Neural crest cell (in vitro differentiated cells): ENCODE measurements around the gene NOP14. TPM values are rescaled to one million over a fixed set of nuclear protein-coding genes. Genes with fewer than 3 reads are reported as not detected.
A peak's percentile ranks its signal among the peaks of the same experiment; 100 is the strongest.

Experiments
- DNase-seq: peaks from one replicate; pipeline ENCODE4 v3.0.0; 2021; ENCODE audit warnings: low read depth, mixed read lengths, low spot score
- H3K27ac Mint-ChIP-seq: one replicate; pipeline ENCODE4 v1.8.0; 2021; ENCODE audit warnings: mild to moderate bottlenecking, mixed read lengths; ENCODE audit not compliant: unreplicated experiment
- H3K27me3 Mint-ChIP-seq: 2 replicates; pipeline ENCODE4 v1.8.0; 2021; ENCODE audit warnings: low read depth, mild to moderate bottlenecking, mixed read lengths
- H3K36me3 Mint-ChIP-seq: 2 replicates; pipeline ENCODE4 v1.8.0; 2021; ENCODE audit warnings: low read depth, mild to moderate bottlenecking, mixed read lengths
- H3K4me1 Mint-ChIP-seq: 2 replicates; pipeline ENCODE4 v1.8.0; 2021; ENCODE audit warnings: mixed read lengths
- H3K4me3 Mint-ChIP-seq: one replicate; pipeline ENCODE4 v1.8.0; 2021; ENCODE audit warnings: mild to moderate bottlenecking, mixed read lengths
- H3K9me3 Mint-ChIP-seq: 2 replicates; pipeline ENCODE4 v1.8.0; 2021; ENCODE audit warnings: mixed read lengths
- total RNA-seq: library from RNA; stranded (reverse); gene quantifications from 2 replicates; pipeline ENCODE4 v1.2.1, GENCODE V29; 2021
- TF ChIP-seq, protein P1 (sequence below): fragments of 200-600 bp; sonication (generic); conservative IDR thresholded peaks from 2 replicates; pipeline ENCODE4 v1.5.0; 2021; ENCODE audit warnings: antibody characterized with exemption, mild to moderate bottlenecking

NOP14 gene
- total RNA-seq, 1 donor from 2014 or later = 46.6 TPM

DNA sequence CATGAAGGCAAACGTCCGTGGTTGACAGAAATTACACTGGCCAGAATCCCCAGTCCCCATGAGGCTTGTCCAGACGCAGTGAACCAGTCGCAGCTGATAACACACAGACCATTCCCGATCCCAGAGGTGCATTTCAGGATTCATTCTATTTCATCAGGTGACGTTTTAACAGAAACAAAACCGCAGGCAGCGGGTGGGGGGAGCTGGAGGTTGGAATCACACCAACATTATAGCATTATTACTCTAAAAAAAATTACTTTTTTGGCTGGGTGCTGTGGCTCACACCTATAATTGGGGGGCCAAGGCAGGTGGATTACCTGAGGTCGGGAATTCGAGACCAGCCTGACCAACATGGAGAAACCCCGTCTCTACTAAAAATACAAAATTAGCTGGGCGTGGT, 25.2 kb downstream of the NOP14 start:
- no peaks in the 10 kb centered on the region for H3K36me3 Mint-ChIP-seq
- H3K4me1 Mint-ChIP-seq = peaks cover 23% of the 10 kb centered on the region
- peak overlapping the region; percentile 51 for H3K4me3 Mint-ChIP-seq
- no peak for DNase-seq
- peaks cover 4% of the 10 kb centered on the region for H3K27me3 Mint-ChIP-seq
- no peak overlapping the region for H3K27ac Mint-ChIP-seq
- H3K9me3 Mint-ChIP-seq = no peaks in the 10 kb centered on the region
- TF ChIP-seq, protein P1, sequence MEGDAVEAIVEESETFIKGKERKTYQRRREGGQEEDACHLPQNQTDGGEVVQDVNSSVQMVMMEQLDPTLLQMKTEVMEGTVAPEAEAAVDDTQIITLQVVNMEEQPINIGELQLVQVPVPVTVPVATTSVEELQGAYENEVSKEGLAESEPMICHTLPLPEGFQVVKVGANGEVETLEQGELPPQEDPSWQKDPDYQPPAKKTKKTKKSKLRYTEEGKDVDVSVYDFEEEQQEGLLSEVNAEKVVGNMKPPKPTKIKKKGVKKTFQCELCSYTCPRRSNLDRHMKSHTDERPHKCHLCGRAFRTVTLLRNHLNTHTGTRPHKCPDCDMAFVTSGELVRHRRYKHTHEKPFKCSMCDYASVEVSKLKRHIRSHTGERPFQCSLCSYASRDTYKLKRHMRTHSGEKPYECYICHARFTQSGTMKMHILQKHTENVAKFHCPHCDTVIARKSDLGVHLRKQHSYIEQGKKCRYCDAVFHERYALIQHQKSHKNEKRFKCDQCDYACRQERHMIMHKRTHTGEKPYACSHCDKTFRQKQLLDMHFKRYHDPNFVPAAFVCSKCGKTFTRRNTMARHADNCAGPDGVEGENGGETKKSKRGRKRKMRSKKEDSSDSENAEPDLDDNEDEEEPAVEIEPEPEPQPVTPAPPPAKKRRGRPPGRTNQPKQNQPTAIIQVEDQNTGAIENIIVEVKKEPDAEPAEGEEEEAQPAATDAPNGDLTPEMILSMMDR = no peak

DNA sequence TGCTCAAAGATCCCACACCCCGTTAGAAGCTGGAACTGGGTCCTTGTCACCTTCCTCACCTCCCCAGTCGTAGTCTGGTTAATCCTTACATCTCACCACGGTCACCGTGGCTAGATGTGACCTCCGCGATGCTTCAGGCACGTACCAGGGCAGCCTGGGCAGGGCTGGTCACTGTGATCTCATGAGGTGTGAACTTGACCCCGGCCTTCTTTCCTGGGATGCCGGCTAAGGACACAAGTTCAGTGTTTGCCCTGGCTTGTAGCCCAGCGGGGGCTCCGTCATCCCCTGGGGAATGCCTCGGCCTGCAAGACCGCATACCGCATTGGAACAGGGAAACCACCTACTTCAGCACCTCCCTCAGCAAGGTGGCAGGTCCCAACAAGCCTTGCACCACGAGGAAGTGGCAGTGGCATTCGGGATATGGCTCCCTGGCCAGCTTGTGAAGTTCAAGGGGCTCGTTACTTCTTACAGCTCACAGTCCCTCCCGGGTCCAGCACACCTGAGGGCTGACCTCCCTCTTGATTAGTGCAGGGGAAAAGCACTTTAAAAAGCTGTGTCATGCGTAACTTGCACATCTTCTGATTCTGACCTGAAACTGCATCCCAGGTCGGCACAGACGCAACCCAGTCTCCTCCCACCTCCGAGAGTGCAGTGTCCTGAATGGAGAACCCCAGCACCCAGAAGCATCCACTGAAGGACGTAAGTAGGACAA, 25.9 kb downstream of the NOP14 start:
- TF ChIP-seq, protein P1 = no peak
- Mint-ChIP-seq H3K4me1 (peaks cover 24% of the 10 kb centered on the region), H3K9me3 (no peaks in the 10 kb centered on the region), H3K27me3 (peaks cover 4% of the 10 kb centered on the region), H3K27ac (no peak overlapping the region), H3K4me3 (peak overlapping the region; percentile 90), H3K36me3 (no peaks in the 10 kb centered on the region)
- no peak for DNase-seq

DNA sequence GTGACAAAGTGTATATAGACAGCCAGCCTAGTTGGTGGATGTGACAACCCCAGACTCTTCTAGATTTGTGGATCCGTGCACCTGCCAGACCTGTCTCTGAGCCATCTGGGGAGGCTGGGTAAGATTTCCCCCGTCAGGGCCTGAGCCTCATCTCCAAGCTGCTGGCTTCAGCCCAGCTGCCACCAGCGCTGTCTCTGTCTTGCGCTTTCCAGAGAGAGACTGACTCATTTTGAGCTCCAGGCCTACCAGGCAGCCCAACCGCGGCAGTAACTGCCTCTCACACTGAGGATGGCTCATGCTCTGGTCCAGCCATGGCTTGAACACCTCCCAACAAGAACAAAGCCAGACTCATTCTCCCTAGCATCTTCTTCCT, 26.4 kb downstream of the NOP14 start:
- Mint-ChIP-seq H3K9me3 (no peaks in the 10 kb centered on the region), H3K4me1 (peaks cover 24% of the 10 kb centered on the region), H3K4me3 (peak overlapping the region; percentile 90), H3K27ac (no peak overlapping the region), H3K27me3 (peaks cover 4% of the 10 kb centered on the region), H3K36me3 (no peaks in the 10 kb centered on the region)
- TF ChIP-seq, protein P1 = no peak
- DNase-seq = no peak

DNA sequence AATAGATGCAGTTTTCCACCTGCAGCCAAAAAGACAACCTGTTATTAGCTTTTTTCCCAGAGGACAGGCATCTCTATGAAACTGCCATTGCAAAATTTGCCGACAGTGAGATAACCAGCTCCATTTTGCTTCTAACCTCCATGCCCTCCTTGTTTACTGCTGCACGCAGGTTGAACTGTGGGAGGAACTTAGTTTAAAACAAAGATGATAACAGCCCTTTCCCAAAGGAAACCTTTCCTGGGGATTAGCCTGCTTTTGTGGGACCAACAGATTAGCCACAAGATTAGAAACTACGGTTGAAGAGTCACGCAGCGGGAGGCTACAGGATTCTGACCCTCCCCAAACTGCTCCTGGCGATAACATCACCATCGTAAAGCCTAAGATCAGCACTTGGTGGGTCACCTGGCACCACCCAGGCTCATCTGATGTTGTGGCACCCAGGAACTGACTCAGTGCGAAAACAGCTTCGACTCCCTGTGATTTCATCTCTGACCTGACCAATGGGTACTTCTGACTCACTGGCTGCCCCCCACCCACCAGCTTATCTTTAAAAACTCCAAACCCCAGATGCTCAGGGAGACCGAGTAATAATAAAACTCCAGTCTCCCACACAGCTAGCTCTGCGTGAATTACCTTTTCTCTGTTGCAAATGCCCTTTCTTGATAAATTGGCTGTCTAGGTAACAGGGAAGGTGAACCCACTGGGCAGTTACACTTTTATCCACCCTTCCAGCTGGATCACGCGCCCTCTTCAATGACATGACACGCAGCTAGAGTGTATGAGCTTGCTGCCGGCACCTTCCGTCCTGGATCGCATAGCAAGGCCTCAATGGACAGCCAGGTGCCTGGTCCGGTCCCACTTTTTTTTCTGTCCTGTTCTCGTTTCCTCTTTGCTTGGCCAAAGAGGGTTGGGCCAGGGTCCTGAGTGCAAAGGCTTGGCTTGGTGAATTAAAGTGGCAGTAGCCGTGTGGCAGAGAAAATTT, 27.2 kb downstream of the NOP14 start:
- H3K4me1 Mint-ChIP-seq = peaks cover 24% of the 10 kb centered on the region
- peak overlapping the region; percentile 90 for H3K4me3 Mint-ChIP-seq
- no peaks in the 10 kb centered on the region for H3K9me3 Mint-ChIP-seq
- no peaks in the 10 kb centered on the region for H3K36me3 Mint-ChIP-seq
- no peak overlapping the region for H3K27ac Mint-ChIP-seq
- H3K27me3 Mint-ChIP-seq = peaks cover 4% of the 10 kb centered on the region
- DNase-seq = no peak
- TF ChIP-seq, protein P1 = no peak

DNA sequence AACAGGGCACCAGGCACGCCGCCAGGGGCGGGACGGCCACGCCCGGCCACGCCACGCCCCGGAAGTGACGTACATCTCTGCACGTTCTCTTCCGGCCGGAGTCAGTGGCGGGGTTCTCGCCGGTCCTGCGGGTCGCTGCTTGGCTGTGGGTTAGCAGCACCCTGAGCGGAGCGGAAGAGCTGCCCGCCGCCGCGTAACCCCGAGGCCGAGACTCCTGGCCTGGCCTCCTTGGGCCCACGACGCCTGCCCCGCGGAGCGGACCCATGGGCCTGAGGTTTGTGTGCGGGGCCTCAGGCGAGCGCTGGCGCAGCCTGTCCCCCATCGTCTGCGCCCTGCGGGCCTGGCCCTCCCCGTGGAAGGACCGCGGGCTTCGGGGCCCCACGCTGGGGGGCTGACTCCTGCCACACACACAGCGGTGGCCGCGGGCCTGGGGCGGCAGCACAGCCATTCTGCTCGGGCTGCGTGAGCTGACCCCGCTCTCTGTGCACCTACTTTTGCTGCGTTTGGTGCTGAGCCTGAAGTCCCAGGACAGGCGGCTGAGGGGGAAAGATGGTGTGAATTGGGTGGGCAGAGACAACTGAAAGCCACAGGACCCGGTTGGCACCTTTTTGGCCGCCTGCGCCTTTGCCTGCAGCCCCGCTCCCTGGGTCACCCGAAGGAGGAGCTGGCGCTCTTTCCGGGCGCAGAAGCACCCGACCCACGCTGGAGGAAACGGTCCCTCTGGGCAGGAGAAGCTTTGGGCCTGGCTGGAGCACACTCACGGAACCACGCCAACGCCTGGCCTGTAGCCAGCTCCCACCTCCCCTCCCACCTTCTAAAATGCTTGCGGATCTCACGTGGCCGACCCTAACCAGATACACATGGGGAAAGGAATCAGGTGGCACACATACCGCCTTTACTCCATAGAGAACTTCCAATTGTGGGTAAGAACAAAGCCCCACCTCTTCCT, 28.1 kb downstream of the NOP14 start:
- DNase-seq = peak; percentile 97
- Mint-ChIP-seq H3K27me3 (peaks cover 4% of the 10 kb centered on the region), H3K4me1 (peaks cover 24% of the 10 kb centered on the region), H3K9me3 (no peaks in the 10 kb centered on the region), H3K4me3 (peak overlapping the region; percentile 90), H3K27ac (no peak overlapping the region), H3K36me3 (no peaks in the 10 kb centered on the region)
- TF ChIP-seq, protein P1 = peak; percentile 24
